HepG2 (cell line): Measurements from ENCODE around the gene WFDC10A. TPM values are rescaled to one million over a fixed set of nuclear protein-coding genes. Genes with fewer than 3 reads are reported as not detected.

Experiments
- ATAC-seq: fragments of 200-7000 bp; cut with Tn5 transposase; 3 replicates; pipeline ENCODE4 v1.9.1; 2020; ENCODE audit warnings: mild to moderate bottlenecking, moderate library complexity
- BruUV-seq: library from RNA; stranded (reverse); fragments of 400-500 nt; replicated peaks from 2 replicates; lab custom pipeline; 2021; lab: Mats Ljungman, UMichigan
- CTCF ChIA-PET: fragments of 300-600 bp; formaldehyde crosslinking; extraction: SDS; loops from one replicate; lab custom pipeline; 2021; ENCODE audit warnings: low total read pairs, inconsistent platforms, low intra/inter-chr PET ratio; lab: Yijun Ruan, JAX
- POLR2A ChIA-PET: fragments of 350-600 bp; sonication (Branson Sonifier 250); formaldehyde crosslinking; loops from one replicate; lab custom pipeline; 2020; ENCODE audit warnings: antibody characterized with exemption, inconsistent platforms; lab: Yijun Ruan, JAX
- DNase-seq: peaks from one replicate; pipeline ENCODE4 v3.0.0-alpha.2; 2015; ENCODE audit warnings: low spot score
- FAIRE-seq: peaks from 3 replicates; lab custom pipeline; 2011; peaks lifted over from hg19 to GRCh38; lab: Jason Lieb, UNC
- H2AFZ ChIP-seq: one replicate; pipeline ENCODE4 v1.6.1; 2011; ENCODE audit warnings: low read length, inconsistent platforms
- H3K27ac ChIP-seq: fragments of 300-600 bp; 3 replicates; pipeline ENCODE4 v1.8.0; 2011; ENCODE audit warnings: mixed run types, mild to moderate bottlenecking, mixed read lengths, low read length, inconsistent platforms; ENCODE audit not compliant: insufficient read depth; ENCODE audit errors: extremely low read length
- H3K27me3 ChIP-seq, 2 experiments: fragments of 200-600 bp in 1 of 2; 2 replicates in 1 of 2; 3 replicates in 1 of 2; pipeline versions ENCODE4 v1.6.0 to v1.8.0; 2011; ENCODE audit warnings: low read length in 2 of 2, mild to moderate bottlenecking in 2 of 2, moderate library complexity in 2 of 2, inconsistent platforms in 1 of 2; ENCODE audit not compliant: insufficient read depth in 2 of 2, control insufficient read depth in 1 of 2
- H3K36me3 ChIP-seq, 2 experiments: fragments of 200-600 bp in 1 of 2; replicated peaks in 1 of 2; 2 replicates in 1 of 2; 3 replicates in 1 of 2; pipeline versions ENCODE4 v1.5.1 to v1.8.0; 2011; ENCODE audit warnings: low read length in 2 of 2, inconsistent platforms in 1 of 2; ENCODE audit not compliant: insufficient read depth in 2 of 2, control insufficient read depth in 1 of 2
- H3K4me1 ChIP-seq: 2 replicates; pipeline ENCODE4 v1.5.1; 2012; ENCODE audit warnings: low read length, inconsistent platforms; ENCODE audit not compliant: insufficient read depth
- H3K4me2 ChIP-seq: 2 replicates; pipeline ENCODE4 v1.6.0; 2011; ENCODE audit warnings: low read depth, low read length, inconsistent platforms
- H3K4me3 ChIP-seq, 3 experiments: fragments of 200-600 bp in 1 of 3; sonication (generic), shearing (Covaris generic) in 1 of 3; replicated peaks in 1 of 3; 2 replicates each; pipeline ENCODE4 v1.5.1; 2011 to 2016; ENCODE audit warnings: low read length in 3 of 3, inconsistent platforms in 2 of 3, low read depth in 2 of 3, mild to moderate bottlenecking in 2 of 3, control low read depth in 1 of 3, mixed read lengths in 1 of 3; ENCODE audit not compliant: insufficient read depth in 1 of 3
- H3K79me2 ChIP-seq: one replicate; pipeline ENCODE4 v1.6.1; 2011; ENCODE audit warnings: low read length, inconsistent platforms; ENCODE audit not compliant: insufficient read depth
- H3K9ac ChIP-seq: 2 replicates; pipeline ENCODE4 v1.6.0; 2011; ENCODE audit warnings: mild to moderate bottlenecking, low read depth, low read length, inconsistent platforms; ENCODE audit not compliant: insufficient read depth
- H3K9me3 ChIP-seq: 2 replicates; pipeline ENCODE4 v1.5.1; 2012; ENCODE audit warnings: mild to moderate bottlenecking, low read length
- H4K20me1 ChIP-seq: 2 replicates; pipeline ENCODE4 v1.6.0; 2011; ENCODE audit warnings: inconsistent platforms, mild to moderate bottlenecking, low read length, moderate library complexity; ENCODE audit not compliant: insufficient read depth
- ARID2 ChIP-seq: sonication (generic); formaldehyde crosslinking; IDR thresholded peaks from 2 replicates; pipeline ENCODE4 v1.8.1; 2022; ENCODE audit warnings: mild to moderate bottlenecking, missing genetic modification reagents, borderline replicate concordance
- ASH2L ChIP-seq: fragments of 300-600, 200-600 bp; sonication (generic); IDR thresholded peaks from 2 replicates; pipeline ENCODE4 v1.7.0; 2017; ENCODE audit warnings: low read depth, mild to moderate bottlenecking, moderate library complexity, mixed read lengths, low read length; ENCODE audit not compliant: insufficient read length
- CBX5 ChIP-seq: sonication (generic); formaldehyde crosslinking; IDR thresholded peaks from 2 replicates; pipeline ENCODE4 v1.4.0; 2020; ENCODE audit warnings: missing genetic modification reagents, borderline replicate concordance
- CEBPB ChIP-seq: IDR thresholded peaks from 2 replicates; pipeline ENCODE4 v1.6.1; 2011; ENCODE audit warnings: low read depth, low read length, improper control_type of control experiment, borderline replicate concordance
- HMG20B ChIP-seq: conservative IDR thresholded peaks from 2 replicates; pipeline ENCODE4 v1.6.1; 2016; ENCODE audit warnings: missing genetic modification reagents, missing compliant biosample characterization
- IRX3 ChIP-seq: sonication (generic); formaldehyde crosslinking; IDR thresholded peaks from 2 replicates; pipeline ENCODE4 v1.8.1; 2023; ENCODE audit warnings: mild to moderate bottlenecking, low read depth, missing genetic modification reagents, borderline replicate concordance
- KAT8 ChIP-seq: IDR thresholded peaks from 2 replicates; pipeline ENCODE4 v1.6.1; 2016; ENCODE audit warnings: missing genetic modification reagents, missing compliant biosample characterization
- NAIF1 ChIP-seq: sonication (generic); formaldehyde crosslinking; IDR thresholded peaks from 2 replicates; pipeline ENCODE4 v1.5.0; 2020; ENCODE audit warnings: mild to moderate bottlenecking, missing genetic modification reagents, borderline replicate concordance
- PAX8 ChIP-seq: sonication (generic); formaldehyde crosslinking; IDR thresholded peaks from 2 replicates; pipeline ENCODE4 v1.8.0; 2022; ENCODE audit warnings: mild to moderate bottlenecking, missing genetic modification reagents, borderline replicate concordance
- RFX3 ChIP-seq: IDR thresholded peaks from 2 replicates; pipeline ENCODE4 v1.6.1; 2016; ENCODE audit warnings: missing biosample characterization, missing genetic modification reagents
- SKI ChIP-seq: fragments of 450-650 bp; IDR thresholded peaks from one replicate; pipeline ENCODE4 v1.6.1; 2018; ENCODE audit warnings: mild to moderate bottlenecking; ENCODE audit not compliant: partially characterized antibody
- SMAD9 ChIP-seq: sonication (generic); formaldehyde crosslinking; IDR thresholded peaks from 2 replicates; pipeline ENCODE4 v1.5.1; 2020; ENCODE audit warnings: mild to moderate bottlenecking, missing genetic modification reagents
- TOPORS ChIP-seq: sonication (generic); formaldehyde crosslinking; IDR thresholded peaks from 2 replicates; pipeline ENCODE4 v1.8.0; 2023; ENCODE audit warnings: mild to moderate bottlenecking, missing genetic modification reagents
- ZNF136 ChIP-seq: sonication (generic); formaldehyde crosslinking; IDR thresholded peaks from 2 replicates; pipeline ENCODE4 v1.8.1; 2022; ENCODE audit warnings: low read depth, mild to moderate bottlenecking, moderate library complexity, missing genetic modification reagents
- ZNF563 ChIP-seq: sonication (generic); formaldehyde crosslinking; IDR thresholded peaks from 2 replicates; pipeline ENCODE4 v1.8.0; 2022; ENCODE audit warnings: mild to moderate bottlenecking, moderate library complexity, missing genetic modification reagents
- in situ Hi-C: cut with HindIII; loops from 2 replicates; pipeline ENCODE4 v1.10.0; 2017; ENCODE audit warnings: low pct_unique_long_range_greater_than_20kb; ENCODE audit not compliant: extremely low pct_ligation_motif_present
- intact Hi-C: fragments of 100-400 bp; cut with micrococcal nuclease; formaldehyde crosslinking; loops from one replicate; pipeline ENCODE4 v1.10.0; 2022; ENCODE audit not compliant: unreplicated experiment
- polyA plus RNA-seq, 8 experiments: library from polyadenylated mRNA; depleted of rRNA in 3 of 8; stranded (reverse) in 7 of 8; unstranded in 1 of 8; fragments of >200 nt; fragmentation: Illumina TruSeq in 4 of 8; extraction: Trizol in 4 of 8; gene quantifications; 2 replicates each; pipeline versions ENCODE4 v1.2.1 to v1.2.3, GENCODE V29; 2011 to 2016; ENCODE audit warnings: low read depth in 4 of 8, missing spikeins in 1 of 8, mixed read lengths in 1 of 8; ENCODE audit not compliant: insufficient read depth in 1 of 8
- total RNA-seq, 5 experiments: library from RNA; depleted of rRNA; stranded (reverse); fragments of >200 nt; fragmentation: Illumina TruSeq; extraction: Trizol; gene quantifications; 2 replicates each; pipeline ENCODE4 v1.2.3, GENCODE V29; 2016; ENCODE audit warnings: low read depth in 1 of 5
- TF ChIP-seq, protein P1 (sequence below): sonication (generic); formaldehyde crosslinking; IDR thresholded peaks from 2 replicates; pipeline ENCODE4 v1.8.0; 2022; ENCODE audit warnings: missing genetic modification reagents, mild to moderate bottlenecking, inconsistent platforms, borderline replicate concordance
- TF ChIP-seq, protein P2 (sequence below): sonication (generic); formaldehyde crosslinking; IDR thresholded peaks from 2 replicates; pipeline ENCODE4 v1.5.0; 2020; ENCODE audit warnings: missing genetic modification reagents, mild to moderate bottlenecking, borderline replicate concordance
- TF ChIP-seq, protein P3 (sequence below): sonication (generic); formaldehyde crosslinking; IDR thresholded peaks from 2 replicates; pipeline ENCODE4 v1.5.0; 2020; ENCODE audit warnings: missing genetic modification reagents
- TF ChIP-seq, protein P4 (sequence below): sonication (generic); formaldehyde crosslinking; IDR thresholded peaks from 2 replicates; pipeline ENCODE4 v1.9.0; 2021; ENCODE audit warnings: missing genetic modification reagents, borderline replicate concordance

The WFDC10A gene
- total and polyA plus RNA-seq, 2 of the 13 experiments (the other 11 are each of a cell fraction or from before 2014, with no cell fraction given), result not detected

DNA sequence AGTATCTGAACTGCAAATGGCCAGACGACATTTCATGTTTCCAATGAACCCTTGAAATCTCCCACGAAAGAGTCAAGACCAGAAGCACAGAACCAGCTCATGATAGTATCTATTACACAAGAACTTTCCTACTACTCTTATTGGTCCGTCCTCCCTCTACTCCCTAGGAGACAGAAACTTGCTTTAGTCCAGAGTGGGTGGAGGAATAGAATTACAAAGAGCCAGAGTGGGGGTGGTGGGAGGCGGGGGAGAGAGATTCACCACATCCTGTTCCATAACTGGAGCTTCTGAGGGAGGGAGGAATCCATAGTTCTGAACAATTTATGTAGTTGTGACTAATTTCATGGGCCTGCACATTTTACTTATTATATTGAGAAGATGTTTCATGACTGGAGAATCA, 18.5 kb upstream of the WFDC10A start (continued):
- TF ChIP-seq, protein P1, sequence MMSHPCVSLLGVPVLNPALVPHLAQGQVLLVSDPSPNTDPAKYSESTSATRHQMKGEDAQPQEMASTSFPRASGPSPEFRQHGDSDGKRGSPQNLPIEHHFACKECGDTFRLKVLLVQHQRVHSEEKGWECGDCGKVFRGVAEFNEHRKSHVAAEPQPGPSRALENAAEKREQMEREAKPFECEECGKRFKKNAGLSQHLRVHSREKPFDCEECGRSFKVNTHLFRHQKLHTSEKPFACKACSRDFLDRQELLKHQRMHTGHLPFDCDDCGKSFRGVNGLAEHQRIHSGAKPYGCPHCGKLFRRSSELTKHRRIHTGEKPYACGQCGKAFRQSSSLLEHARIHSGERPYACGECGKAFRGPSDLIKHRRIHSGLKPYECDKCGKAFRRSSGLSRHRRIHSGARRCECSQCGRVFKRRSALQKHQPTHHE (CRISPR knock-in tag), result no peak
- TF ChIP-seq TOPORS (CRISPR knock-in tag) (no peak), ASH2L (no peak), KAT8 (CRISPR knock-in tag) (no peak), RFX3 (CRISPR knock-in tag) (no peak), CEBPB (no peak), SKI (no peak), IRX3 (CRISPR knock-in tag) (no peak), ZNF563 (CRISPR knock-in tag) (no peak)
- TF ChIP-seq, protein P2, sequence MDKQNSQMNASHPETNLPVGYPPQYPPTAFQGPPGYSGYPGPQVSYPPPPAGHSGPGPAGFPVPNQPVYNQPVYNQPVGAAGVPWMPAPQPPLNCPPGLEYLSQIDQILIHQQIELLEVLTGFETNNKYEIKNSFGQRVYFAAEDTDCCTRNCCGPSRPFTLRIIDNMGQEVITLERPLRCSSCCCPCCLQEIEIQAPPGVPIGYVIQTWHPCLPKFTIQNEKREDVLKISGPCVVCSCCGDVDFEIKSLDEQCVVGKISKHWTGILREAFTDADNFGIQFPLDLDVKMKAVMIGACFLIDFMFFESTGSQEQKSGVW, result no peak

DNA sequence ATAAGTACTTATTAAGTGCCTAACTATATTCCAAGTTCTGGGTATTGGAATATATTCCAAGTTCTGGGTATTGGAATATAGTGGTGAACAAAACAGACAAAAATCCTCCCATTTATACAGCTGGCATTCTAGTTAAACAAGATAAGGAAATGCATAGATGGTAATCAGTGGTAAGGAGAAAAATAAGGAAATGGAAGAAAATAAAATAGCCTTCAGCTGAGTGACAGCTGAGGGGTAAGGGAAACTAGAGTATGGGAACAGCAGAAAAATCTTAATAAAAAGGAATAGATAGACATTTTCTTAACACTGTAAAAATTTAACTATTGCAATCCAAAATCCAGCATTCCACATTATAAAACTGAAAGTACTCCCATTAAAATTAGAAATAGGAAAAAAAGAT, 17.2 kb upstream of the WFDC10A start:
- intact Hi-C loops (no loop called here), in situ Hi-C loops (no loop called here)
- Histone ChIP-seq H3K9me3 (peaks cover 3% of the 10 kb centered on the region; the same call in 1 of the 2 replicates), H3K4me3 (no peak overlapping the region), H3K27ac (no peak overlapping the region), H3K4me2 (no peak overlapping the region), H3K4me1 (no peaks in the 10 kb centered on the region), H3K36me3 (no peaks in the 10 kb centered on the region), H2AFZ (no peak overlapping the region), H4K20me1 (no peaks in the 10 kb centered on the region), H3K27me3 (0 out of 5 replicates have a peak, but pooled peaks cover 0 to 3% of the 10 kb centered on the region in 2 experiments), H3K79me2 (no peaks in the 10 kb centered on the region), H3K9ac (no peak overlapping the region)
- BruUV-seq, result no TSS peak
- ChIA-PET POLR2A (no interaction called here), CTCF (no interaction called here)
- no peak for ATAC-seq
- FAIRE-seq, result no peak
- DNase-seq, result no peak
- TF ChIP-seq ZNF136 (CRISPR knock-in tag) (no peak), SMAD9 (CRISPR knock-in tag) (no peak), PAX8 (no peak), CBX5 (CRISPR knock-in tag) (no peak), NAIF1 (CRISPR knock-in tag) (no peak), HMG20B (CRISPR knock-in tag) (no peak), ARID2 (CRISPR knock-in tag) (no peak)
- TF ChIP-seq, protein P3, sequence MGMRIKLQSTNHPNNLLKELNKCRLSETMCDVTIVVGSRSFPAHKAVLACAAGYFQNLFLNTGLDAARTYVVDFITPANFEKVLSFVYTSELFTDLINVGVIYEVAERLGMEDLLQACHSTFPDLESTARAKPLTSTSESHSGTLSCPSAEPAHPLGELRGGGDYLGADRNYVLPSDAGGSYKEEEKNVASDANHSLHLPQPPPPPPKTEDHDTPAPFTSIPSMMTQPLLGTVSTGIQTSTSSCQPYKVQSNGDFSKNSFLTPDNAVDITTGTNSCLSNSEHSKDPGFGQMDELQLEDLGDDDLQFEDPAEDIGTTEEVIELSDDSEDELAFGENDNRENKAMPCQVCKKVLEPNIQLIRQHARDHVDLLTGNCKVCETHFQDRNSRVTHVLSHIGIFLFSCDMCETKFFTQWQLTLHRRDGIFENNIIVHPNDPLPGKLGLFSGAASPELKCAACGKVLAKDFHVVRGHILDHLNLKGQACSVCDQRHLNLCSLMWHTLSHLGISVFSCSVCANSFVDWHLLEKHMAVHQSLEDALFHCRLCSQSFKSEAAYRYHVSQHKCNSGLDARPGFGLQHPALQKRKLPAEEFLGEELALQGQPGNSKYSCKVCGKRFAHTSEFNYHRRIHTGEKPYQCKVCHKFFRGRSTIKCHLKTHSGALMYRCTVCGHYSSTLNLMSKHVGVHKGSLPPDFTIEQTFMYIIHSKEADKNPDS, result no peak
- TF ChIP-seq, protein P4, sequence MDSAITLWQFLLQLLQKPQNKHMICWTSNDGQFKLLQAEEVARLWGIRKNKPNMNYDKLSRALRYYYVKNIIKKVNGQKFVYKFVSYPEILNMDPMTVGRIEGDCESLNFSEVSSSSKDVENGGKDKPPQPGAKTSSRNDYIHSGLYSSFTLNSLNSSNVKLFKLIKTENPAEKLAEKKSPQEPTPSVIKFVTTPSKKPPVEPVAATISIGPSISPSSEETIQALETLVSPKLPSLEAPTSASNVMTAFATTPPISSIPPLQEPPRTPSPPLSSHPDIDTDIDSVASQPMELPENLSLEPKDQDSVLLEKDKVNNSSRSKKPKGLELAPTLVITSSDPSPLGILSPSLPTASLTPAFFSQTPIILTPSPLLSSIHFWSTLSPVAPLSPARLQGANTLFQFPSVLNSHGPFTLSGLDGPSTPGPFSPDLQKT, result no peak
